HepG2 (cell line): ENCODE data around the gene AFF4. TPM values are rescaled to one million over a fixed set of nuclear protein-coding genes. Genes with fewer than 3 reads are reported as not detected.
A peak's percentile ranks its signal among the peaks of the same experiment; 100 is the strongest.

ENCODE experiments used
- ELF3 ChIP-seq: IDR thresholded peaks from 2 replicates; pipeline ENCODE4 v1.6.1; 2016; ENCODE audit warnings: missing genetic modification reagents, missing compliant biosample characterization
- FOXA1 ChIP-seq, 2 experiments: fragments of 450-650 bp in 1 of 2; sonication (generic) in 1 of 2; formaldehyde crosslinking in 1 of 2; IDR thresholded peaks; 2 replicates each; pipeline versions ENCODE4 v1.4.0 to v1.6.1; 2016 to 2020; ENCODE audit warnings: missing genetic modification reagents in 1 of 2
- HNRNPK ChIP-seq: fragments of 200-400 bp; formaldehyde crosslinking; IDR thresholded peaks from 2 replicates; pipeline ENCODE4 v1.6.1; 2018; ENCODE audit warnings: low read length, low read depth, moderate library complexity, mild to moderate bottlenecking; ENCODE audit not compliant: poor library complexity, severe bottlenecking
- HOMEZ ChIP-seq: IDR thresholded peaks from 2 replicates; pipeline ENCODE4 v1.6.1; 2016; ENCODE audit warnings: low read depth
- IKZF5 ChIP-seq: IDR thresholded peaks from 2 replicates; pipeline ENCODE4 v1.6.1; 2018; ENCODE audit warnings: missing genetic modification reagents, mild to moderate bottlenecking, missing compliant biosample characterization
- KLF15 ChIP-seq: sonication (generic); formaldehyde crosslinking; IDR thresholded peaks from 2 replicates; pipeline ENCODE4 v1.8.1; 2023; ENCODE audit warnings: borderline replicate concordance, mild to moderate bottlenecking, inconsistent platforms, missing genetic modification reagents, mixed read lengths
- PBX3 ChIP-seq: sonication (generic); formaldehyde crosslinking; IDR thresholded peaks from 2 replicates; pipeline ENCODE4 v1.8.1; 2023; ENCODE audit warnings: missing genetic modification reagents, inconsistent platforms, borderline replicate concordance
- PCBP1 ChIP-seq: fragments of 200-400 bp; formaldehyde crosslinking; IDR thresholded peaks from 2 replicates; pipeline ENCODE4 v1.6.1; 2017; ENCODE audit warnings: mild to moderate bottlenecking, low read depth, low read length, borderline replicate concordance
- REST ChIP-seq, 2 experiments: IDR thresholded peaks; 2 replicates each; pipeline ENCODE4 v1.6.1; 2011 to 2012; ENCODE audit warnings: low read length in 2 of 2, borderline replicate concordance in 1 of 2, low read depth in 1 of 2, mild to moderate bottlenecking in 1 of 2, moderate library complexity in 1 of 2
- SP5 ChIP-seq: IDR thresholded peaks from 2 replicates; pipeline ENCODE4 v1.6.1; 2016; ENCODE audit warnings: low read depth, borderline replicate concordance
- ZBTB3 ChIP-seq: sonication (generic); formaldehyde crosslinking; IDR thresholded peaks from 2 replicates; pipeline ENCODE4 v1.4.0; 2020; ENCODE audit warnings: low read depth, mild to moderate bottlenecking, moderate library complexity, missing genetic modification reagents, borderline replicate concordance
- ZEB1 ChIP-seq: IDR thresholded peaks from 2 replicates; pipeline ENCODE4 v1.6.1; 2012; ENCODE audit warnings: mild to moderate bottlenecking, low read depth, inconsistent platforms; ENCODE audit not compliant: insufficient replicate concordance
- ZMAT3 ChIP-seq: sonication (generic); formaldehyde crosslinking; conservative IDR thresholded peaks from 2 replicates; pipeline ENCODE4 v1.7.0; 2021; ENCODE audit warnings: missing genetic modification reagents
- ZNF121 ChIP-seq: sonication (generic); formaldehyde crosslinking; IDR thresholded peaks from 2 replicates; pipeline ENCODE4 v1.5.0; 2020; ENCODE audit warnings: mild to moderate bottlenecking, missing genetic modification reagents
- ZNF280B ChIP-seq: sonication (generic); formaldehyde crosslinking; IDR thresholded peaks from 2 replicates; pipeline ENCODE4 v1.5.0; 2020; ENCODE audit warnings: missing genetic modification reagents, mild to moderate bottlenecking, borderline replicate concordance
- ZNF572 ChIP-seq: sonication (generic); formaldehyde crosslinking; IDR thresholded peaks from 2 replicates; pipeline ENCODE4 v1.5.1; 2020; ENCODE audit warnings: mild to moderate bottlenecking, missing genetic modification reagents
- ZNF615 ChIP-seq: sonication (generic); formaldehyde crosslinking; IDR thresholded peaks from 2 replicates; pipeline ENCODE4 v1.5.0; 2020; ENCODE audit warnings: mild to moderate bottlenecking, missing genetic modification reagents, borderline replicate concordance
- ZNF644 ChIP-seq: IDR thresholded peaks from 2 replicates; pipeline ENCODE4 v1.6.1; 2016; ENCODE audit warnings: low read depth
- ZNF747 ChIP-seq: sonication (generic); formaldehyde crosslinking; IDR thresholded peaks from 2 replicates; pipeline ENCODE4 v1.8.1; 2023; ENCODE audit warnings: missing genetic modification reagents, mild to moderate bottlenecking, borderline replicate concordance
- ZSCAN9 ChIP-seq: IDR thresholded peaks from 2 replicates; pipeline ENCODE4 v1.6.1; 2016; ENCODE audit warnings: borderline replicate concordance
- polyA plus RNA-seq, 8 experiments: library from polyadenylated mRNA; depleted of rRNA in 3 of 8; stranded (reverse) in 7 of 8; unstranded in 1 of 8; fragments of >200 nt; fragmentation: Illumina TruSeq in 4 of 8; extraction: Trizol in 4 of 8; gene quantifications; 2 replicates each; pipeline versions ENCODE4 v1.2.1 to v1.2.3, GENCODE V29; 2011 to 2016; ENCODE audit warnings: low read depth in 4 of 8, missing spikeins in 1 of 8, mixed read lengths in 1 of 8; ENCODE audit not compliant: insufficient read depth in 1 of 8
- total RNA-seq, 5 experiments: library from RNA; depleted of rRNA; stranded (reverse); fragments of >200 nt; fragmentation: Illumina TruSeq; extraction: Trizol; gene quantifications; 2 replicates each; pipeline ENCODE4 v1.2.3, GENCODE V29; 2016; ENCODE audit warnings: low read depth in 1 of 5

The AFF4 gene
- total and polyA plus RNA-seq, 2 of the 13 experiments (the other 11 are each of a cell fraction or from before 2014, with no cell fraction given): 22.1 to 25.5 TPM

GRCh38 chr5:132838516-132839282 lies 124.7 kb downstream of the AFF4 start (continued):
- TF ChIP-seq REST (IDR thresholded peaks at IDR 0.05; ENCODE audit: borderline replicate concordance in 1 of 2, low read depth in 1 of 2, low read length in 2 of 2) (no peak), ZBTB3 (CRISPR knock-in tag) (no peak), ZNF280B (CRISPR knock-in tag) (no peak), ZNF615 (CRISPR knock-in tag) (no peak), ZNF747 (CRISPR knock-in tag) (no peak), KLF15 (CRISPR knock-in tag) (no peak), ZNF644 (CRISPR knock-in tag) (no peak; the same call in 1 of the 2 replicates), ZNF121 (CRISPR knock-in tag) (no peak), ZMAT3 (CRISPR knock-in tag) (no peak), ZNF572 (CRISPR knock-in tag) (no peak), ZEB1 (no peak), ZSCAN9 (CRISPR knock-in tag) (no peak), PBX3 (CRISPR knock-in tag) (no peak), FOXA1 (IDR thresholded peaks at IDR 0.05) (no peak), FOXA1 (CRISPR knock-in tag; IDR thresholded peaks at IDR 0.05) (no peak), ELF3 (CRISPR knock-in tag) (peak; percentile 56), IKZF5 (CRISPR knock-in tag) (no peak; the same call in 1 of the 2 replicates), HNRNPK (no peak), HOMEZ (no peak), PCBP1 (no peak), SP5 (CRISPR knock-in tag) (no peak)
